Measurements from ENCODE around the gene CCL16.

- TF ChIP-seq GATA2 (IDR thresholded peaks at IDR 0.05; ENCODE audit: low read depth, low read length) (no peak), GATA3 (IDR thresholded peaks at IDR 0.05; ENCODE audit: low read depth, low read length) (no peak)
These were observed 19.9 kb upstream of the CCL16 start, which contains the start of gene CCL15 for GRCh38 chr17:36001110-36001771.
